IMR-90 (cell line): Measurements from ENCODE around the gene RNF144B. TPM values are rescaled to one million over a fixed set of nuclear protein-coding genes. Genes with fewer than 3 reads are reported as not detected.

Experiments used
- ATAC-seq: fragments of 200-7000 bp; cut with Tn5 transposase; 2 replicates; pipeline ENCODE4 v1.9.1; 2020; ENCODE audit warnings: low read depth, mild to moderate bottlenecking, moderate library complexity
- BruUV-seq: library from RNA; stranded (reverse); fragments of 400-500 nt; replicated peaks from 2 replicates; lab custom pipeline; 2021; lab: Mats Ljungman, UMichigan
- CTCF ChIA-PET: fragments of 300-600 bp; formaldehyde crosslinking; extraction: SDS; loops from one replicate; lab custom pipeline; 2021; ENCODE audit warnings: antibody characterized with exemption; lab: Yijun Ruan, JAX
- POLR2A ChIA-PET: fragments of 300-600 bp; sonication (Branson Sonifier 250); formaldehyde crosslinking; loops from one replicate; lab custom pipeline; 2022; ENCODE audit warnings: antibody characterized with exemption; ENCODE audit not compliant: unreplicated experiment; lab: Charles Lee
- DNase-seq: peaks from one replicate; pipeline ENCODE4 v3.0.0; 2013
- H2AFZ ChIP-seq: replicated peaks from 2 replicates; pipeline ENCODE3; 2013; ENCODE audit warnings: low read length, mild to moderate bottlenecking; ENCODE audit not compliant: poor library complexity
- H2AK5ac ChIP-seq: 2 replicates; pipeline ENCODE4 v1.6.1; 2013; ENCODE audit warnings: low read depth, low read length, inconsistent platforms
- H2AK9ac ChIP-seq: replicated peaks from 2 replicates; pipeline ENCODE3; 2013; ENCODE audit warnings: mild to moderate bottlenecking, low read depth, low read length, moderate library complexity; ENCODE audit not compliant: poor library complexity
- H2BK120ac ChIP-seq: 2 replicates; pipeline ENCODE4 v1.6.1; 2013; ENCODE audit warnings: low read depth, low read length, inconsistent platforms
- H2BK15ac ChIP-seq: 3 replicates; pipeline ENCODE4 v1.6.1; 2013; ENCODE audit warnings: low read depth, low read length, inconsistent platforms
- H2BK20ac ChIP-seq: 2 replicates; pipeline ENCODE4 v1.6.1; 2013; ENCODE audit warnings: low read depth, mild to moderate bottlenecking, inconsistent platforms, low read length, moderate library complexity
- H2BK5ac ChIP-seq: 2 replicates; pipeline ENCODE4 v1.6.1; 2013; ENCODE audit warnings: mild to moderate bottlenecking, low read depth, low read length, inconsistent platforms; ENCODE audit not compliant: poor library complexity, severe bottlenecking
- H3K14ac ChIP-seq: replicated peaks from 2 replicates; pipeline ENCODE4 v1.6.1; 2013; ENCODE audit warnings: low read depth, low read length, inconsistent platforms
- H3K18ac ChIP-seq: 2 replicates; pipeline ENCODE4 v1.6.1; 2013; ENCODE audit warnings: low read depth, low read length, control low read depth
- H3K23ac ChIP-seq: 2 replicates; pipeline ENCODE4 v1.6.1; 2013; ENCODE audit warnings: low read depth, low read length, inconsistent platforms
- H3K27ac ChIP-seq: 2 replicates; pipeline ENCODE4 v1.5.1; 2013; ENCODE audit warnings: mild to moderate bottlenecking, control low read depth, low read length; ENCODE audit not compliant: insufficient read depth
- H3K27me3 ChIP-seq: 2 replicates; pipeline ENCODE4 v1.6.1; 2013; ENCODE audit warnings: low read length; ENCODE audit not compliant: control insufficient read depth, insufficient read depth
- H3K36me3 ChIP-seq: 2 replicates; pipeline ENCODE4 v1.6.1; 2013; ENCODE audit warnings: low read length, mixed read lengths; ENCODE audit not compliant: control insufficient read depth, insufficient read depth
- H3K4ac ChIP-seq: 2 replicates; pipeline ENCODE4 v1.6.1; 2013; ENCODE audit warnings: low read depth, low read length, inconsistent platforms
- H3K4me1 ChIP-seq: 2 replicates; pipeline ENCODE4 v1.6.1; 2013; ENCODE audit warnings: low read length, mixed read lengths; ENCODE audit not compliant: control insufficient read depth, insufficient read depth
- H3K4me2 ChIP-seq: 2 replicates; pipeline ENCODE4 v1.6.1; 2013; ENCODE audit warnings: low read depth, mild to moderate bottlenecking, control low read depth, low read length, moderate library complexity
- H3K4me3 ChIP-seq: 2 replicates; pipeline ENCODE4 v1.5.1; 2013; ENCODE audit warnings: low read depth, mild to moderate bottlenecking, control low read depth, low read length, moderate library complexity; ENCODE audit not compliant: insufficient read depth
- H3K56ac ChIP-seq: 2 replicates; pipeline ENCODE4 v1.6.1; 2013; ENCODE audit warnings: low read length, inconsistent platforms; ENCODE audit not compliant: insufficient read depth; ENCODE audit errors: extremely low read depth
- H3K79me1 ChIP-seq, 2 experiments: 2 replicates each; pipeline ENCODE4 v1.6.1; 2013; ENCODE audit warnings: low read length in 2 of 2, inconsistent platforms in 1 of 2, low read depth in 1 of 2
- H3K9ac ChIP-seq: 2 replicates; pipeline ENCODE4 v1.6.1; 2013; ENCODE audit warnings: low read depth, low read length, control low read depth
- H3K9me1 ChIP-seq: 2 replicates; pipeline ENCODE4 v1.6.1; 2013; ENCODE audit warnings: low read length, inconsistent platforms; ENCODE audit not compliant: insufficient read depth
- H3K9me3 ChIP-seq: 2 replicates; pipeline ENCODE4 v1.6.1; 2013; ENCODE audit warnings: low read length; ENCODE audit not compliant: control insufficient read depth, insufficient read depth
- H4K20me1 ChIP-seq: 2 replicates; pipeline ENCODE4 v1.6.1; 2013; ENCODE audit warnings: low read length, inconsistent platforms; ENCODE audit not compliant: insufficient read depth
- H4K5ac ChIP-seq: 2 replicates; pipeline ENCODE4 v1.6.1; 2013; ENCODE audit warnings: mild to moderate bottlenecking, low read depth, low read length, control low read depth
- H4K8ac ChIP-seq, 2 experiments: 2 replicates each; pipeline ENCODE4 v1.6.1; 2013; ENCODE audit warnings: low read depth in 2 of 2, low read length in 2 of 2, control low read depth in 1 of 2, inconsistent platforms in 1 of 2
- H4K91ac ChIP-seq: 2 replicates; pipeline ENCODE4 v1.6.1; 2013; ENCODE audit warnings: low read depth, low read length, inconsistent platforms; ENCODE audit not compliant: insufficient read depth
- BHLHE40 ChIP-seq: fragments of 150-350 bp; IDR thresholded peaks from 2 replicates; pipeline ENCODE4 v1.6.1; 2016; ENCODE audit warnings: mild to moderate bottlenecking, low read depth, low read length
- CEBPB ChIP-seq: IDR thresholded peaks from 2 replicates; pipeline ENCODE4 v1.6.1; 2012; ENCODE audit warnings: low read depth, low read length, improper control_type of control experiment
- CHD1 ChIP-seq: IDR thresholded peaks from 2 replicates; pipeline ENCODE4 v1.6.1; 2012; ENCODE audit warnings: low read depth, low read length, improper control_type of control experiment
- CTCF ChIP-seq: conservative IDR thresholded peaks from 2 replicates; pipeline ENCODE4 v1.5.1; 2012; ENCODE audit warnings: mild to moderate bottlenecking, low read depth, low read length, improper control_type of control experiment
- ELK1 ChIP-seq: fragments of 150-350 bp; IDR thresholded peaks from 2 replicates; pipeline ENCODE4 v1.6.1; 2016; ENCODE audit warnings: low read depth, mild to moderate bottlenecking, low read length, moderate library complexity, borderline replicate concordance
- FOS ChIP-seq: fragments of 150-350 bp; IDR thresholded peaks from 2 replicates; pipeline ENCODE4 v1.6.1; 2016; ENCODE audit warnings: low read depth, low read length
- MAFK ChIP-seq: IDR thresholded peaks from 2 replicates; pipeline ENCODE4 v1.6.1; 2012; ENCODE audit warnings: low read depth, low read length, improper control_type of control experiment
- MAZ ChIP-seq: IDR thresholded peaks from 2 replicates; pipeline ENCODE4 v1.6.1; 2012; ENCODE audit warnings: low read depth, mild to moderate bottlenecking, low read length, improper control_type of control experiment, moderate library complexity, borderline replicate concordance
- MXI1 ChIP-seq: IDR thresholded peaks from 2 replicates; pipeline ENCODE4 v1.6.1; 2012; ENCODE audit warnings: low read depth, mild to moderate bottlenecking, low read length, moderate library complexity, borderline replicate concordance
- NFE2L2 ChIP-seq: fragments of 150-350 bp; IDR thresholded peaks from 2 replicates; pipeline ENCODE4 v1.6.1; 2016; ENCODE audit warnings: low read depth, mild to moderate bottlenecking, low read length
- POLR2A ChIP-seq: IDR thresholded peaks from 2 replicates; pipeline ENCODE4 v1.6.1; 2012; ENCODE audit warnings: mild to moderate bottlenecking, low read depth, low read length
- RAD21 ChIP-seq: IDR thresholded peaks from 2 replicates; pipeline ENCODE4 v1.6.1; 2012; ENCODE audit warnings: low read length, improper control_type of control experiment
- RCOR1 ChIP-seq: IDR thresholded peaks from 2 replicates; pipeline ENCODE4 v1.6.1; 2012; ENCODE audit warnings: mild to moderate bottlenecking, low read length, improper control_type of control experiment; ENCODE audit not compliant: insufficient replicate concordance
- RFX5 ChIP-seq: IDR thresholded peaks from 2 replicates; pipeline ENCODE4 v1.8.0; 2012; ENCODE audit warnings: low read depth, mild to moderate bottlenecking, low read length, moderate library complexity
- SMC3 ChIP-seq: fragments of 150-350 bp; IDR thresholded peaks from 2 replicates; pipeline ENCODE4 v1.6.1; 2016; ENCODE audit warnings: low read depth, mild to moderate bottlenecking, antibody characterized with exemption, low read length, moderate library complexity
- USF2 ChIP-seq: fragments of 150-350 bp; IDR thresholded peaks from 2 replicates; pipeline ENCODE4 v1.6.1; 2017; ENCODE audit warnings: mild to moderate bottlenecking, antibody characterized with exemption, low read length, low read depth
- WGBS, 2 experiments: methylation state at CpG; one replicate each; pipeline versions ENCODE4 v1.1.5 to v1.1.7; 2013; ENCODE audit warnings: missing lambda C conversion rate in 2 of 2; ENCODE audit not compliant: insufficient read length in 1 of 2; ENCODE audit errors: extremely low coverage in 2 of 2; 5-methylcytosine and 5-hydroxymethylcytosine counted together
- dilution Hi-C: fragments of 300-500 bp; cut with HindIII; formaldehyde crosslinking; loops from one replicate; pipeline ENCODE4 v1.14.3; 2018; ENCODE audit warnings: low sequenced_read_pairs; ENCODE audit not compliant: unreplicated experiment
- in situ Hi-C: fragments of 300-500 bp; cut with MboI; formaldehyde crosslinking; loops from 3 replicates; pipeline ENCODE4 v1.14.3; 2019; ENCODE audit warnings: low sequenced_read_pairs, inconsistent platforms, mixed read lengths
- intact Hi-C: fragments of 100-400 bp; cut with micrococcal nuclease; formaldehyde crosslinking; loops from 2 replicates; pipeline ENCODE4 v1.10.0; 2022
- polyA plus RNA-seq, 3 experiments: library from polyadenylated mRNA; depleted of rRNA; stranded (reverse); fragments of >200 nt; gene quantifications; 2 replicates each; pipeline ENCODE4 v1.2.3, GENCODE V29; 2012; ENCODE audit warnings: low replicate concordance in 1 of 3
- total RNA-seq: library from RNA; depleted of rRNA; stranded (reverse); fragments of >200 nt; gene quantifications from 2 replicates; pipeline ENCODE4 v1.2.3, GENCODE V29; 2012

RNF144B gene
- total and polyA plus RNA-seq, 2 of the 4 experiments (the other 2 are of a cell fraction): 0.44 to 2.7 TPM

- in situ Hi-C loops (no loop called here), intact Hi-C loops (no loop called here), dilution Hi-C loops (no loop called here)
- Histone ChIP-seq H4K5ac (no peak overlapping the region), H3K23ac (no peak overlapping the region), H3K4me1 (peaks cover 2% of the 10 kb centered on the region; the same call in 1 of the 2 replicates), H2AFZ (no peak overlapping the region), H3K9me1 (peaks cover 3% of the 10 kb centered on the region; the same call in 1 of the 2 replicates), H3K79me1 (no peaks in the 10 kb centered on the region), H3K36me3 (no peaks in the 10 kb centered on the region), H2AK5ac (no peak overlapping the region), H2BK20ac (no peak overlapping the region), H3K27me3 (no peaks in the 10 kb centered on the region), H2BK15ac (no peak overlapping the region), H3K4me3 (no peak overlapping the region), H4K91ac (no peak overlapping the region), H2BK120ac (no peak overlapping the region), H3K14ac (no peak overlapping the region), H3K9ac (no peak overlapping the region), H3K56ac (no peak overlapping the region), H3K9me3 (no peaks in the 10 kb centered on the region), H3K4ac (no peak overlapping the region), H3K18ac (no peak overlapping the region), H2BK5ac (no peak overlapping the region), H2AK9ac (no peak overlapping the region), H3K4me2 (no peak overlapping the region), H3K27ac (no peak overlapping the region), H4K20me1 (no peaks in the 10 kb centered on the region), H4K8ac (no peak overlapping the region)
- no TSS peak for BruUV-seq
- CTCF ChIA-PET: interaction anchor here (0.6 kb wide), 1 partner anchor 16 kb away, joined by 10 read pairs; no protein-coding TSS in a partner anchor
- TF ChIP-seq CEBPB (no peak), SMC3 (no peak), POLR2A (no peak), USF2 (no peak), RFX5 (no peak), CHD1 (no peak), MAZ (no peak), BHLHE40 (no peak), CTCF (no peak), MAFK (no peak), FOS (no peak), NFE2L2 (no peak), MXI1 (no peak), RAD21 (no peak), ELK1 (no peak), RCOR1 (no peak)
- DNase-seq (no peak), ATAC-seq (no peak)
- POLR2A ChIA-PET: no interaction called here
- 87% methylated on average over 3 of the region's 11 CpGs; no CpG with 5 or more reads in 1 of the 2 experiments for WGBS, 2 experiments
These were observed 19.8 kb upstream of the RNF144B start for GRCh38 chr6:18367371-18367770.
